GM19452 (cell line): Measurements from ENCODE around the gene GPC6.

ENCODE experiments used
- ATAC-seq: cut with Tn5 transposase; IDR thresholded peaks from one replicate; pipeline ENCODE4 v1.9.1; 2021; ENCODE audit not compliant: unreplicated experiment

GPC6 gene

DNA sequence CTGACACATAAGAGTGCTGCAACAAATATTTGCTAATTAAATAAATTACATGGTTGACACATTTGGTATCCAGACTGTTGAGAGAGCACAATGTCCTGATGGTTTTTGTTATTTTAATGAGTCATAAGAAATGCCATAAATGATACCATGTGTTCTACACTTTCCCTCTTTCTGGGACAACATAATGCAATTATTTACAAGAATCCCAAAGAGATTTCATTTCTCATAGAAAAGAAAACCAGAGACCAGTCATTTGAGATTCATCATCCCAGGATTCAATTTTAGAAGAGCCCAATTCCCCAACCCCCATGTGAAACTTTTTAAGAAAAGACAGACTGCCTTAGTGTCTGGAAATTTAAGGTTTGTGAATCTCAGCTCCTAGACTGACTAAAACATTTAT lies 853.3 kb downstream of the GPC6 start:
- ATAC-seq: no peak

DNA sequence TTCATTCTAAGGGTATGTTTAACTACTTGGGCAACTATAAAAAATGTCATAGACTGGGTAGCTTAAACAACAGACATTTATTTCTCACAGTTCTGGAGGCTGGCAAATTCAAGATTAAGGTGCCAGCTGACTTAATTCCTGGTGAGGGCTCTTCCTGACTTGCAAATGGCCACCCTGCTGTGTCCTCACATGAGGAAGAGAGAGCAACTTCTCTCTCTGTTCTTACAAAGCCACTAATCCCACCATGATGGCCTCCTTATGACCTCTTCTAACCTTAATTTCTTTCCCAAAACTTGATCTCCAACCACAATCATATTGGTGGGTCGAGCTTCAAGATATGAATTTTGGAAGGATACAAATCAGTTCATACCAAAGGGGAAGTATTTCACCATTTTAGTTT lies 853.9 kb downstream of the GPC6 start:
- ATAC-seq: no peak

DNA sequence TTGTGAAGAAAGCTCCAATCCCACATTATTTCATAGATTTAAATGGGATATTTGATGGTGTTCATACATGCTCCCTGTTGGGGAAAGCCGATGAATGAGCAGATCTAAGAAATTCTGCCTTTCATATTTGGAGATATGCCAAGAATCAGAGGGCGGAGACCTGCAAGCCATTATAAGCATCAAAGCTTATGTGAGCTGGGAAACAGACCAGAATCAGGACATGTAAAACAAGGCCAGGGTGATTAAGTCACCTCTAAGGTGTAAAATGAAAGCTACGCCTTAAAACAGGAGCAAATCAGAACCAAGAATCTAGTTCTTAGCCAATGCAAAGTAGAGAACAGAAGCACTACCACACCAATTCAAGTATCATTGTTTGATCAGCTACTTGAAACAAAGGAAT lies 860.5 kb downstream of the GPC6 start:
- no peak for ATAC-seq

DNA sequence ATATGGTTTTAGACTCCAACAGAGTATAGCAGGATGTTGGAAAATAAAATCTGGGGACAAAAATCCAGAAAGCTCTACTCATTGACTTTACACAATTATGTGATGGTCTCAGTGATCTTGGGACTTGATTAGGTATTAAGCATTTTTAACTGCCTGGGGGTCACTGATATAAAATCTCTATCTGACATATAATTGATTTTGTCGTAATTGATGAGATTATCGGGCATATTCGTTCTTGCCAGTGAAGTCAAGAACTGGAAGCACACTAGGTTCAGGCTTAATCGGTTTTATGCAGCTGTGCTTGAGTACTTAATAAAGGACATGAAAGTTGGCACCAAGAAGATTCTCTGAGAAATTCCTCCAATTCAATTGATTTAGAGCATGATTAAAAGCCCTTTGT lies 862.1 kb downstream of the GPC6 start:
- no peak for ATAC-seq

DNA sequence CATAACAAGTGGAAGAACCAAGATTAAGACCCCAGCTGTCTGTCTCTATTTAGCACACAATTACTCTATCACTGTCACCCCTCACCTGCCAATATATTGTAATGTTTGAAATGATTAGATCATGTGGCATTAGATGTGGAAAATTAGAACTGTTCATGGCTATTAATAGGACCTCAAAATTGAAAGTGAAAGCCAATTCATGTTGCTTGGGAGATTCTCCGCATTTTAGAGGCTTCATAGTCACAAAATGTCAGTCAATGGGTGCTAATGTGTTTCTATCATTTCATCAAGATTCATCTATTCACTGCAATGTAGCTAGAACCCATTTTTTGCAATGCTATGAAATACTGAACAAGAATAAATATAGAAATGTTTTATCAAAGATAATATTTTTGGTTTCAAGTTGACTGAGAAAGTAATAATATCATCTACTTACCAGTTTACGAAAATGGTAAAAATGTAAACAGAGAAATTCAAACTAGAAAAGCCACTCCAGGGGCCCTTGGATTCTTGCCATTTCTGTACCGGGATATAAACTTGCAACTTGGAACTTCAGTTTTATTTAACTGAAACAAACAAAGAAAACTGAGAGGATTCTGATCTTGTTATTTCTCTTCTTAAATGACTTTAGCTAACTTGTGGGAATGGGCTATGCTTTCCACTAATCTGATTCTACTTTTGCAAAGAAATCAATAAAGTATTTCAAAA lies 864.3 kb downstream of the GPC6 start:
- no peak for ATAC-seq

DNA sequence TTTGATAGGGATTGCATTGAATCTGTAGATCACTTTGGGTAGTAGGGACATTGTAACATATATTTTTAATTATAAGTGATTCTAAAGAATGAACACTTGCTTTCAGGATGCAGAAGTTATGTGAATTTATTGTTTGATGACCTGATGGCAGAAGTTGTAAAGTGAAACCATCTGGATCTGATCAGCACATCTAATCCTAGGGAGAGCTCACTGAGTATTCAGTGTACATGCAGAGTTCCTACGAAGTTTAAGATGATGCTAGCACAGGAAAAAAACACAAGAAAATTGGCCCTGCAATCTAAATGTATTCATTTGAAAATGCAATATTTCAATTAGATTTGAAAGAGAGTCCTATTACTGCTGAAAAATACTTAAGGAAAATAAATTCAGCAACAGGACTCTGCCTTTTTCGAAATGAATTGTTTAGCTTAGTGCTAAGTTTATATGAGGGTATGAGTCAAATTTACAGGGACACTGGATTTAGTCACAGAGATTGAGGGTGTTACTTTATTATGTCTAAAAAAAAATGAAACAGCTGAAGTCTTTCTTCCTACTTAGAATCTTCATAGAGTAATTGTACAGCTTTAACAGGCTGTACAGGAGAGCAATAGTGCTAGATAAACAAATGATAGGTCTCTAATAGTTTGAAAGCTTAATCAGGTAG lies 867.2 kb downstream of the GPC6 start:
- ATAC-seq: no peak

DNA sequence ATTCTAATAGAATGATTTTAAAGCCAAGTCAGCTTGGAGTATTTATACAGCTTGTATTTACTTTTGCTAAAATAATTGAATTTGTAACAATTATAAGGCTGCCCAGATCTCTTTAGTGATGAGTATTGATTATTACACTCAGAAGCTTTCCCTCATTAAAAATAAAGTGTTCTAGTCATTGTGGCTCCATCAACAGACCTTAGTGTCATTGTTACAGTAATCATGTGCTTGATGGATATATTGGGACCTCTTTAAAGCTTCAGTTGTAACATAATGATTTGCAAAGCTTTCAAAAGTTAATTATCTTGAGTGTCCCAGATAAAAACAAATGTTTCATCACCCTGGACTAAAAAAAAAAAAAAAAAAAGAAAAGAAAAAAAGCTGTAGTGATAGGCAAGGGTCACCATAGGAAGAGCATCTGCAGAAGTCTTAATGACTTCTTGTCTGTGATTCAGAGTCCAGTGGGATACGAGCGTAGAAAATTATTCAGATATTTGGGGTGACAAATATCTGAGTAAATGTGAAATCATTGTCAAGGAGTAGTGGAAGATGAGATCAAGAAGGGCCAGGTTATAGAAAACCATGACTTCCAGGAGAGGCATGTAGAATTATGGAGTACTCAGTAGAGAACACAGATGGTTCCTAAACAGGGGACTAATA lies 883.2 kb downstream of the GPC6 start:
- ATAC-seq: no peak

DNA sequence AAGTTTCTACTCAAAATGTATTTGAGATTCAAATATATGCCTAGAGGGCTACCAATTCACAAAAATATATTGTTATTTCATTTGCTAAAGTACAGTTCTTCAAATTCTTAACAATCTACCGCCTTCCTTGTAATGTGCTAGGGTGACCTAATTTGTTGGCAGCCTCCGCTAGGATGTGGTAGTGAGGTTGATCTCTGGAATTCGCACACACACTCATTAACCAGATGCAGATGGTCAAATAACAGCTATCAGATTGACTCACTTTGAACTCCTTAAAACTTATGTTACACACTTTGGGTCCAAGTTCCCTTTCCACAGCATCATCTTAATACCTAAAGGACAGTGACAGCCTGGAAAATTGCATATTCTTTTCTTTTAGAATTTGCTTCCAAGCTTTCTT lies 885.6 kb downstream of the GPC6 start:
- no peak for ATAC-seq

DNA sequence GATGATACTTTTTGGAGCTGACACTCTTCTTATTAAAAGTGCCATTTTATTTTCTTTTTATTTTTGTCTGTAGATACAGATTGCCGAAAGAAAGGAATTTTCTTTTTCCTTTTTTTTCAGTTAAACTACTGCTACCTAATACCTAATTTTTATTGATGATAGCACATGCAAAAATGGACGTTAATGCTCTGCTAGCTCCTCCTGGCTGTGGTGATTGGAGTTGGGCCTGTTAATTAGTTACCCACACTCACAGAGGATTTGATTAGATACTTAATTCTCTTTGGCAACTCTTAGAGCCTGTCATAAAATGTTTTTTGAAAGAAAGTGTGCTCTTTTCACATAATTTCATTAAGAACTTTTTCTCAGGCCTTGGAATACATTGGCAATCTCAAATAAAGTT lies 886.1 kb downstream of the GPC6 start:
- ATAC-seq: no peak

DNA sequence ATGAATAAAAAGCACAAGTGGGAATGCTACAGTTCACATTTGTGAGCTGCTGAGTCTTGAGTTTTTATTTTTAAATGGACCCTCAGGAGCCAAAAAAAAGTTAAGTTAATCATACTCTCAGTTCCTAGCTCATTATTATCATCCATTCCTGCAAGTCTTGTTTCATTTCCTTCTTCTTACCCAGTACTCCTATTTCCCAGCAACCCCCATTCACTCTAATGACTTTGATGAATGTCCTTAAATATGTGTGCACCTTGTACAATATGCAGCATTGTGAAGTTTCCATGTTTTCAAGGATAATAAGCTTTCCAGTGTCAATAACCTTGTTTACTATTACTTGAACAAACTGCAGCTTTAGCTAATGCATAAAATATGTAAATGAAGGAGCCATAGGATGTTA lies 886.6 kb downstream of the GPC6 start:
- no peak for ATAC-seq

DNA sequence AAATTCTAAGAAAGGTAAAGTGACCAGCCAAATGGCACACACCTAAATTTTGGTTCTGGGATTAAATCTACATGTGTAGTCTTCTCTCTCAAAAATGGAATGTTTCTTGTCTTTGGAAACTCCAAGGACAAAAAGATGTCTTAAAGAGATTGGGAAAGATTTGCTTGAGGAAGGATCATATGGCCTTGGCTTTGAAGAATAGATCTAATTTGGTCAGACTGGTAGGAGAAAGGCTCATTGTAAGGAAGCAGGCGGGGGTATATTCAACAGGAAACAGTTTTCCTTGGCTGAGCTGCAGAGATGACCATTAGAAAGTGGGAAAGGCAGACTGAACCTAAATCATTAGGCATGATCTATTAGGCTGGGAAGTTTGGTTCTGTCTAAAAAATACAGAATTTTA lies 887.6 kb downstream of the GPC6 start:
- ATAC-seq: no peak

DNA sequence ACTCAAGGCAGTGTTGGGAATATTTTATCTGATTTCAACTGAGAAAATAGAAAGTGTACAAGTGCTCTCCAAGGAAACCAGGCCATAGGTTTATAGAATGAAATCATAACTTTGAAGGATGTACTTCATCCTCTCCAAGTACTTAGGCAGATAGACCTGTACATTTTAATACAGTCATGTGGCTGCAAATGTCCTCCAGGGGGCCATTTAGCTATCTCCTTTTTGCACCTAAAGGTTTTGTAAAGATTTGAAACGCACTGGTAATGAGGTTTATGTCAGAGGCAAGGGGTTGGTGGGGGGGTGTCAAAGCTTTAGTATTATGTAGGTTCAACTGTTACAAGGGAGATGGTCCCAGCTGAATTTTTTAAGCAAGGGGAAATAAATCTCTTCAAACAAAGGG lies 888.4 kb downstream of the GPC6 start:
- ATAC-seq: no peak

DNA sequence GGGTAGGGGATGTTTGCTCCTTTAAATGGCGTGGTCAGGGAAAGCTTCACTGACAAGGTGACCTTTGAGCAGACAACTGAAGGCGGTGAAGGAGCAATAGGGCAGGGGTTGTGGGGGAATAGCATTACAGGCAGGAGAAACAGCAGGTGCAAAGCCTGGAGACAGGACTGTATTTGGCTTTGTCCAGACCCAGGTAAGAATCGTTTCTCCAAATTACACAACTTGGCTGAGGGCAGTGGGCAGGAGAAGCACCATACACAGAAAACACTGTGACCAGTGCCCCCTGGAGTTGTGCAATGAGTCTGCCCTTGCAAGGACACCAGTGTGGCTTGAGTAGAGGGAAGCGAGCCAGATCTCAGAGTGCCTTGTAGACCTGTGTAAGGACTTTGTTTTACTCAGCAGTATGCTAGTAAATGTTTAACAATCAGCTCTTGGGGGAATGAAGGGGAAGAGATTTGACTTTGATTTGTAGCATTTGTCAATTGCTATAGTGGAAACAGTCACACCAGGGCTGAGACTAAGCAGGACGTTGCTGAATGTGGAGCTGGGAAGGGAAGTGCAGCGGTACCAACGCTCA lies 892.8 kb downstream of the GPC6 start:
- ATAC-seq: no peak

DNA sequence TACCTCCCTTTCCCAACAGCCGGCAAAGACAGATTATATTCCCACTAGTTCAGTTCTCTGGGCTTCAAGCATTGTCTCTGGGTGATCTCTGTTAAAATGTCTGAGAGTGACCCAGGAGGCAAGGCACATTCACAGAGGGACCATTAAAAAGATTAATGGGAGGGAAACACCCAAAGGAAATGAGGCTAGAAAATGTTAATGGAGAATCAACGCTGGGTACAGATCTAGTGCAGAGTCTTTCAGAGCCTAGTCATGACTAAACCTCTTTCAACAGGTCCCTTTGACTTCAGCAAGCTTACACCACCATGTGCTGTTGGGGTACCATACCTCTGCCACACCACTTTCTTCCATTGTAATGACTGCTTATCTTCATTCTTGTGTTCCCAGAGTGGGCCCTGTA lies 894.3 kb downstream of the GPC6 start:
- no peak for ATAC-seq

DNA sequence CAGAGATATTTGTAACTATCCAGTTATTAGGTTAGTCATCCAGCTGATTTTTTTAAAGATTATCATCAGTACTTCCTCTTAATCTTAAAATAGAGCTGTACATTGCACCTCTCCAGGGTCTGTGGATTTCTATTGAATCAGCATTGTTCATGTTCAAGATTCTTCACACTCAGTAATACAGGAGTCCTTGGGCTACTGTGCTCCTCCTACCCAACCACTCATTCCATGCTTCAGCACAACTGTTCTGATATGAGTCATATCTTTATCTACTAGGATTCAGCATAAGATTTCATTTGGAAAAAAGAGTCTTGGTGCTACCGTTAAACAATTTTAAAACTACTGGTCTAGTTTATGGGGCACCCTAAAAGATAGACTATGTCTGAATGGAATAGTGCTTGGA lies 895.1 kb downstream of the GPC6 start:
- ATAC-seq: no peak

DNA sequence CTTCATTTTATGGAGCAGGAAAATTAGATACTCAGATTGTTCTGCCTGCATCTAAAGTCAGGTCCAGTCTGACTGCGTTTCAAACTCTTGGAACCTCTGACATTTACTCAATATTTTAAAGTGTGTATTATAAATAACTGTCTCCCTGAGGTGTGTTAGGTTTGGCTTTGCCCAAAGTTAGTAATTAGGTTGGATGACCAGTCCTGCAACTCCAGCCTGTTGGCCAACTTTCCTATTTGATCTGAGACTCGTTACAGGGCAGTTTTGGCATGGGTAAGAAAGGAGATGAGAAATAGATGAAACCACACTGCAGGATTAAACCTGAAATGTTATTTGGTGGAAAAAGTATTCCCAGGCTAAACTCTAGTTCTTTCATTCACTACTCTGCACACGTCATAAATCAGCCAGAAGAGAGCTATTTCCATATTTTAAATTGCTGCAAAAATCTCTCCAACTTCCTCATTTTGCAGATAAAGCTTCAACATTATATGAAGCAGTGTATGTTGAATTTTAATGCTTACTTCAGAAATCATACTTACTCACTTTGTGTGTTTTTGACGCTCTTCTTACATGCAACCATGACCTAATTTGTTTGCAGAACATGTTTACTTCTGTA lies 895.8 kb downstream of the GPC6 start:
- no peak for ATAC-seq

DNA sequence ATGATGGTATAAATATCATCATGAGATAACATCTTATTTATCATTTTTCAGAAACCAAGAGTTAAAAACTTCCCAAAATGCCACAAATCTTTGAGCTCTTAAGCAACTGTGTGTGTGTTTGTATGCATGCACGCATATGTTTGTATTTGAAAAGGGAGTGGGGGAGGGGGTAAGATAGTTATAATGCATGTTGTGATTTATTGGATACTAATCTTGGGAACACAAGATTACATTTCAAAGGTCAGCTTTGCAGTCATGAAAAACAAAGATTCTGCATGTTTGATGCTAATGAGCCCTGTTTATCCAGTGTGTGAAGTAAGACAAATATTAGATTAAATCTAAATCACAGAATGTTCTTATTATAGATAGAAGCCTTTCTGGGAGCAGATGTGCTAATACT lies 897.0 kb downstream of the GPC6 start:
- ATAC-seq: no peak

DNA sequence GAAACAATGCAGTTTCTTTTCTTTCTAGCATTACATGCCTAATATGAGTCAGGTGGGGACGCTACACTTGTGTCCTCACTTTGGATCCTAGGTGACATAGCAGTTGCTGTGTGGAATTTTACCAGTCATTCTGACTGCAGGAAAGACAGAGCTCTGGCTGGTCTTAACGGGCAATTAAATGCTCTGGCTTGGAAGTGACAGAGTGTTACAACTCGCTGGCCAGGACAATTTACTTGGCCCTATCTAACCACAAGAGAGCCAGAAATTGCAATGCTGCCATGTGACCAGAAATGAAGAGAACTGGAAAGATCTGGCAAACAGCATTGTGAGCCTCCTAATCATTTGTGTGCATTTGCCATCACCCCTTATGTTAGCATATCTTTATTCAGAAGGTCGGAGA lies 901.8 kb downstream of the GPC6 start:
- ATAC-seq: no peak

DNA sequence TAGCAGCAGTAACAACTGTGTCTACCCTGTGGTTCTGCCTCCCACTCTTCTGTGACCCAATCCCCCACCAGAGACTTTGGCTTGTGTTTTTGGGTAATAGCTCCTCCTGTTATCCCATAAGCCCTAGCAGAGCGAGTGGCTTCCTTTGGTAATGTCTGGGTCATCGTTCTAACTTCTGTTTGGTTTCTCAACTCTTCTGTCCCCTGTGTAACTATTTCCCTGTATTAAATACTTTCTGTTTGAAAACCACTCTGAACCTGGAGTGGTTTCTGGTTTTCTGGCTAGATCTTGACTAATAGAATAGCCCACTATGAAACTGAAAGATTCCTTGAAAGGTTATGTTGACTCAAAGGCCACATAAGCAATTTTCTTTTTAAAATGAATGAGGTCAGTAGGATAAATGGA lies 902.9 kb downstream of the GPC6 start:
- no peak for ATAC-seq

DNA sequence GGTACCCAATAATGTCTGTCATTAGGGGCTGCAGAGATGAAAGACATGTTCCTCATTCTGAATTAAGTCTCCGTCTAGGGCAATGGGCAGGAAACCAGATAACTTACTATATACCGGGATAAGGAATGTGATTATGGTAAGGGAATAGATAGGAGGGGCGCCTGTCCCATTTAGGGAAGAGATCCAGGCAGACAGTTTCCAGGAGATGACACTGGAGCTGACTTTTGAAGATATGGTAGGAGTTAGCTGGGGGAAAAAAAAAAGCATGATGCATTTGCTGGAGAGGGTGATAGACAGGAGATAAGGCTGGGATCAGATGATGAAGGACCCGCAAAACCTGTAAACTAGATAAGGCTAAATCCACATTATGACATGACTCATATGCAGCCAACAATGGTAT lies 912.2 kb downstream of the GPC6 start:
- no peak for ATAC-seq

DNA sequence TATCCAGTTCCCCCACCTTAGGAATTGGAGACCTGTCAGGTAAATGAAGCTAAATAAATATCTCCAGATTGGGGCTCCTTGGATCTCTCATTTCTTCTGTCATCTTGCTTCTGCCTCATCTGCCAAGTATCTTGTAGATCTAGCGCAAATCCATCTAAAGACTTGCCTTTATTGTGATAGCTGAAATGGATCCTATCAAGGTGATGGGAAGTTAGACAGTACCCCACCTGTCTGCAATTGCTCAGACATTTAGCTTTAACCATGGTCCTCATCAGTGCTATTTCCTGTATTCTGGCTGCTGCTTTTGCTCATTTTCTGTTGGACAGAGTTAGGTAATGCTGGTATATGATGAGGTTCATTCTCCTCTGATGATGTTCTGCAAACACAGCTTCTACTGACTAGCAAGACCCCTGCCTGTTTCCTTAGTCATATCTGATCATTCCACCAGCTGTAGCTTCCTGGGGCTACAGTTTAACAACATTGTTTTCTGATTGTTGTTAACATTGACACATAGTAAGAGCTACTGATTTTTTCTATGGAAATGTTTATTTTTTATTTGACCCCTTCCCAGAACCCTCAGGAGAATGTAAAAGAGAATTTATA lies 912.9 kb downstream of the GPC6 start:
- no peak for ATAC-seq
